Stimulated activated CD8-positive, alpha-beta memory T cell treated with anti-CD3 and anti-CD28 coated beads, Interleukin-4, amount 100 ng/mL, for 1 hour (primary cell): ENCODE results near the gene MCUB.

Source experiments
- DNase-seq, 2 donors: peaks; one replicate each; pipeline ENCODE4 v3.0.0-alpha.2; 2020; ENCODE audit warnings: low read depth in 2 of 2, low spot score in 1 of 2

Gene MCUB

DNA sequence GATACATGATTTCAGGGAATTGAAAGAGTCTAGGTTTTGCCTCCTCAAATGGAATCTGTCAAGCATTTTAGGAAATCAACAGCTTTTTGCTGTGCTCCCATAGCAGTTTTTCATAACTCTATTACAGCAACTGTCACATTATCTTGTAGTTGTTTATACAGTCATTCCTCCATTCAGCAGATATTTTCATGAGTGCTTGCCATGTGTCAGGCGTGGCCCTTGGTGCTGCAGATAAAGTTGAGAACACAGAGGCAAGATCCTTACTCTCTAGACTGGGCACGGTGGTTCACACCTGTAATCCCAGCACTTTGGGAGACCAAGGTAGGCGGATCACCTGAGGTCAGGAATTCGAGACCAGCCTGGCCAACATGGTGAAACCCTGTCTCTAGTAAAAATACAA is 67.3 kb downstream of the MCUB start:
- no peak for DNase-seq

DNA sequence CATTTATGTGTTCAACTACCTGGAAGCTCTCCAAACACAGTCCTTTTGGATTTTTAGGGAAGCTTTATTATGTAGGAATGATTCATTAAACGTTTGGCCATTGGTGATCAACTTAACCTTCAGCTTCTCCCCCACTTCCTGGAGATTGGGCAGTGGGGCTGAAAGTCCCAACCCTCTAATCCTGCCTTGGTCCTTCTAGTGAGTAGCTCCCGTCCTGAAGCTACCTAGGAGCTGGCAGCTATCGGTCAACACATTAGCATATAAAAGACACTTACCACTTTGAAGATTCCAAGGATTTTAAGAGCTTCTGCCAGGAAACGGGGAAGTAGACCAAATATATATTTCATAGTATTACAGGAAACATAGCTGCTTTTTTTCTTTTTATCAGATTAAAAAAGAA is 69.7 kb downstream of the MCUB start:
- no peak for DNase-seq

DNA sequence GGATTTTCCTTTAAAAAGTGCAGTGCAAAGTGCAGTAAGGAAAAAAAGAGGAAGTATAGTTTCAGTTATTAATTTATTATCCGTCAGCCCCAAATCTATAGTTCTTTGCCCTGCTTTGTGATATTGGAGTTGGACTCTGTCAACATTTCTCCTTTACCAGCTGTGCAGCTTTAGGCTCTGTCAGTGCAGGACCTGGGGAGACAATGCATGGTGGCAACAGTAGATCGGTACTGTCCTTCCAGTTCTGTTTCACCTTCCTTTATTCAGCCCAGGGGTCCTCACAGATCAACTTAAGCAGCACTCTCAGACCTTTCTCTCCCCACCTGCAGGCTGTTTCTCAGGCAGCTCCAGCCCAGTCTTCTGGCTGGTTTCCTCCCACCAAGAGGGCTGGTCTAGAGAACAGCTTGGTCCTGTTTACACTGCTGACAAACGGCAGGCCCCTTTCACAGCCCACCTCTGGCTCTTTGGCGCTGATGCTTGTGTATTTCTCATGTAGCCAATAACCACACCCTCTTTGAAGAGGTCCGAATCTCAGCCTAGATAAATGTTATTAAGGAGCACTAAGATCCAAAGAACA is 71.6 kb downstream of the MCUB start:
- DNase-seq, result no peak

DNA sequence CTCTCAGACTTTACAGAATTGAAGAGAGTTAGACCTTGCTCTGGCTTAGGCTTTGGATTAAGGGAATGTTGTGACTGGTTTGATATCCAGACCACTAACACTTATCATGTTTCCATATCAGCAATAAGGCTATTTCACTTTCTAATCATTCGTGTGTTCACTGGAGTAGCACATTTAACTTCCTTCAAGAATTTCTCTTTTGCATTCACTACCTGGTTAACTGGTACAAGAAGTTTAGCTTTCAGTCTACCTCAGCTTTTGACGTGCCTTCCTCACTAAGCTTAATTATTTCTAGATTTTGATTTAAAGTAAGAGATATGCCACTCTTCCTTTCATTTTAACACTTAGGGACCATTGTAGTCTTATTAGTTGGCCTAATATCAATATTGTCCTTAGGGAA is 80.6 kb downstream of the MCUB start:
- DNase-seq, result no peak

DNA sequence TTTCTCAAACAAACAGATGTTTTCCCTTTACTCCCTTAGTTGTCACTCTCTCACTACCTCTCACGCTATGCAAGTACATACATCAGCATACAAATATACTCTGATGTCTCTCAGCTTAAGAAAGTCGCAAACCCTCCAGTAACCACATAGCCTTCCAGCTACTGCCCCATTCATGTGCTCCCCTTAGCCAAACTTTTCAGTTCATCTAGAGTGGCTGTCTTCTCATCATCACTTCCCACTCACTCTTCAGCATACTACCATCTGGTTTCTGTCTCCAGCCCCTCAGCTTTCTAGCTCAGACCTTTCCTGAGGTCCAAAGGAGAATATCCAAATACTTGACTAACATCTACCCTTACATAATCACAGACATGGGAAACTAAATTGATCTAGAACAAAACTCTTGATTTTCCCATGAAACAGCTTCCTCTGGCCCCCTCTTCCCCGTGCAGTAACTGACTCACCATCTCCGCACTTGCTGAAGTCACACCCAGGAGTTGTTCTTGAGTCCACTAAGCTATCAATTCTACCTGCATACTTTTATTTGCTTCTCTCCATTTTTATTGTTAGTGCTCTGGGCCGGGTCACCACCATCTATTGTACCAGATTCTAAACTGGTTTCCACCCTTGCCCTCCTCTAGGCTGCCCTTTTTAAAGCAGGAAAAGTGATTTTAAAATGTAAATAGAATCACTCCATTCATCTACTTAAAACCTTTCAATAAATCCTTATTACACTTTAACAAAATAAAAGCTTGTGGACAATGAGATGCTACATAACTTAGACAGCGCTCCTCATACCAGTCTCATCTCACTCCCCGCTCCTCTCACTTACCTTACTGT is 86.0 kb downstream of the MCUB start:
- DNase-seq, result no peak

- DNase-seq, result no peak
Observed at GRCh38 chr4:109648266-109648996, 88.4 kb downstream of the MCUB start.

GRCh38 chr4:109648997-109649575 is 89.0 kb downstream of the MCUB start:
- no peak for DNase-seq

GRCh38 chr4:109649872-109650271 is 89.8 kb downstream of the MCUB start:
- DNase-seq, result no peak

GRCh38 chr4:109655396-109655795 is 95.3 kb downstream of the MCUB start:
- DNase-seq, result no peak

- DNase-seq, result no peak
Observed at GRCh38 chr4:109657854-109658418, 97.9 kb downstream of the MCUB start.

GRCh38 chr4:109658871-109659410 is 98.9 kb downstream of the MCUB start:
- DNase-seq, result no peak

- no peak for DNase-seq
Observed at GRCh38 chr4:109662116-109662515, 102.1 kb downstream of the MCUB start.

GRCh38 chr4:109662771-109663170 is 102.7 kb downstream of the MCUB start:
- no peak for DNase-seq

GRCh38 chr4:109665783-109666485 is 105.9 kb downstream of the MCUB start:
- DNase-seq, result no peak

GRCh38 chr4:109671350-109671749 is 111.3 kb downstream of the MCUB start:
- DNase-seq, result no peak

DNA sequence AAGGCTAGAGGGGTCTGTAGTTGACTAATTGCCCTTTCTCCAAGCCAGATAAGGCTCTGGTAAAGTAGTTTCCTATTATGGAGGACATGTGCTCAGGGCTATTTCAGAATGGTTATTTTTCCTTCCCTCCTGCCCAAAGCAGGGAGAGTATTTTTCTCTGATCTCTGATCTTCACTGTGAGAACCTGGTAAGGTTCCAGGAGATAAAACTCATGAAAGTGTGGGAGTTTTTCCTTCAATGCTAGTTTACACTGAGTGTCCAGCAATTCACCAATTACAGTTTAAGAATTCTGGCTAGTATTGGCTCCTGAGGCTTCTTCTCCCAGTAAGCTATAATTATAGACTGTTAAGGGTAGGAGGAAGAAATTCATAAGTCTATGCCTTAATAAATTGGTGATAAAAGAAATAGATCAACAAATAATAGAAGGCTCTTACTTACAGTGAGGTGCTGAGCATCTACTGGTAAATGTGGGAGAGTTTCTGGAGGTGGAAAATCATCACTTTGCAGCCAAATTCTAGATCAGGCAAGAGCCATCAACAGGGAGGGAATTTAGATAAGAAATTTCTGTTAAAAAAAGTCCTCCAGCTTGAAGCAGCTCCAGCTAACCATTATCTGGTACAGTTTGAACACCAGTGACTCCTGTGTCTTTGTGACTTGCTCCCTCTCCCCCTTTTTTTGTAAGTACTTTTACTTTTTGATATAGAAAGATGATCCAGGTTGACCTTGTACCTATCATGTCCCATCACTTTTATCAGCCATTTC is 112.3 kb downstream of the MCUB start:
- no peak for DNase-seq

DNA sequence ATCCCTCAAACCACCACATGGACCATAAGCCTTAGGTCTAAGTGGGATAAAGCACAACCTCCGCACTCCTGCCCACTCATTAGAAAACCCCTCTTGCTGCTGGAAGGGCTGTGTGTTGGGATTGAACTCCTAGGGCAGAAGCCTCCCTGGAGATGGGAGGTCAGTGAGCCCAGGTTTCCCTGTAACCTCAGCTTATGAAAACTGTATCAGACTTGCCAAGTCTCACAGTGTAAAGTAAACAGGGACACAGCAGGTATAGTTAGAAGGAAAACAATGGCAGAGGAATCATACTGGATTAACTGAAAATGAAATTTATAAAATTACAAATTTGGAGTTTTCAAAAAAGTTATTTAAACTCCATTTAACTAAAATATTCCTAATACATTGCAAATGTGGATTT is 113.3 kb downstream of the MCUB start:
- DNase-seq, result no peak

- no peak for DNase-seq
Observed at GRCh38 chr4:109675181-109675580, 115.1 kb downstream of the MCUB start.

GRCh38 chr4:109675843-109676242 is 115.8 kb downstream of the MCUB start:
- no peak for DNase-seq

DNA sequence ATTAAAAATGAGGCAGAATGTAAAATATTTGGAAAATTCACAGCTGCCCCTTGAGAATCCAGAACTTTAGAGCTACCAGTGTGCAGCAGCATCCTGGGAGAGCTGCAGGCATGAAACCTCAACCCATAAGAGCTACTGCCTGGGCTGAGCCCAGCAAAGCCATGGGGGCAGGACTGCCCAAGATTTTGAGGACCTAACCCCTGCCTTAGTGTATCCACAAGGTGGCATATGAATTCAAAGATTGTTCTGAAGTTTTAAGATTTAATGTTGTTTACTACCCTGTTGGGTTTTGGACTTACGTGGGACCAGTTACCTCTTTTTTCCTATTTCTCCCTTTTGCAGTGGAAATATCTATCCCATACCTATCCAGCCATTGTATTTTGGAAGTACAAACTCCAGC is 116.8 kb downstream of the MCUB start:
- DNase-seq, result no peak
